ENCODE results near the gene TMEM232.

Gene TMEM232

DNA sequence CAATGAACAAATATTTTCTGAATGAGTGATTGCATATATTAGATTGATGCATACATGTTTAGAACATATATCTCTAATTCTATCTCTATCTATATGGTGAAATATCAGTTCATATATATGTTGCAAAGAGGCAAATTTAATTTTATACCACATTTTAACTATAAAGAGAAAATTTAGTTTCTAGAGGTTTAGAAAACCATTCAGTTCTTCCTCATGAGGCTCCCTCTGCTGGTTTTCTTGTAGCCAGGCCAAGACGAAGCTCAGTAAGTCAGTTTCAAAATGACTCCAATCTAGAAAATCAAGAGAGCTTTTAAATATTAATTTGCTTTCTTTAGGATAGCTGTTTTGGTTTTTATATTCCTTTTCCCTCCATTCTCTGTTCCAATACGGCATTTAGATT is 312.1 kb downstream of the TMEM232 start:
- no peaks in the 10 kb centered on the region for H3K27me3 ChIP-seq (ENCODE audit: control insufficient read depth, low read length)
- H3K4me3 ChIP-seq (ENCODE audit: low read length) = no peak overlapping the region
- no peaks in the 10 kb centered on the region for H3K36me3 ChIP-seq (ENCODE audit: control insufficient read depth, low read length)
- no peak overlapping the region for H3K27ac ChIP-seq (ENCODE audit: low read depth, low read length)
- no peaks in the 10 kb centered on the region for H3K9me2 ChIP-seq (replicated peaks; ENCODE audit: control insufficient read depth, low read length)
- H3K79me2 ChIP-seq (ENCODE audit: control insufficient read depth, low read length) = no peaks in the 10 kb centered on the region
- no peak for TF ChIP-seq EZH2phosphoT487 (IDR thresholded peaks at IDR 0.05; ENCODE audit: borderline replicate concordance, low read length)
- TF ChIP-seq, protein P1, sequence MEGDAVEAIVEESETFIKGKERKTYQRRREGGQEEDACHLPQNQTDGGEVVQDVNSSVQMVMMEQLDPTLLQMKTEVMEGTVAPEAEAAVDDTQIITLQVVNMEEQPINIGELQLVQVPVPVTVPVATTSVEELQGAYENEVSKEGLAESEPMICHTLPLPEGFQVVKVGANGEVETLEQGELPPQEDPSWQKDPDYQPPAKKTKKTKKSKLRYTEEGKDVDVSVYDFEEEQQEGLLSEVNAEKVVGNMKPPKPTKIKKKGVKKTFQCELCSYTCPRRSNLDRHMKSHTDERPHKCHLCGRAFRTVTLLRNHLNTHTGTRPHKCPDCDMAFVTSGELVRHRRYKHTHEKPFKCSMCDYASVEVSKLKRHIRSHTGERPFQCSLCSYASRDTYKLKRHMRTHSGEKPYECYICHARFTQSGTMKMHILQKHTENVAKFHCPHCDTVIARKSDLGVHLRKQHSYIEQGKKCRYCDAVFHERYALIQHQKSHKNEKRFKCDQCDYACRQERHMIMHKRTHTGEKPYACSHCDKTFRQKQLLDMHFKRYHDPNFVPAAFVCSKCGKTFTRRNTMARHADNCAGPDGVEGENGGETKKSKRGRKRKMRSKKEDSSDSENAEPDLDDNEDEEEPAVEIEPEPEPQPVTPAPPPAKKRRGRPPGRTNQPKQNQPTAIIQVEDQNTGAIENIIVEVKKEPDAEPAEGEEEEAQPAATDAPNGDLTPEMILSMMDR (IDR thresholded peaks at IDR 0.05; ENCODE audit: low read depth, low read length, poor library complexity, severe bottlenecking) = peak; percentile 23
- no peaks in the 10 kb centered on the region for H3F3A ChIP-seq (ENCODE audit: control insufficient read depth, insufficient read depth)
- H3K4me1 ChIP-seq (ENCODE audit: control insufficient read depth, low read length) = no peaks in the 10 kb centered on the region
- no peaks in the 10 kb centered on the region for H3K9me3 ChIP-seq (ENCODE audit: control insufficient read depth, insufficient read depth, low read length)
- no peak overlapping the region for H3K4me2 ChIP-seq (ENCODE audit: low read length)
- H4K20me1 ChIP-seq (ENCODE audit: control insufficient read depth, insufficient read depth, low read depth, low read length) = no peaks in the 10 kb centered on the region

DNA sequence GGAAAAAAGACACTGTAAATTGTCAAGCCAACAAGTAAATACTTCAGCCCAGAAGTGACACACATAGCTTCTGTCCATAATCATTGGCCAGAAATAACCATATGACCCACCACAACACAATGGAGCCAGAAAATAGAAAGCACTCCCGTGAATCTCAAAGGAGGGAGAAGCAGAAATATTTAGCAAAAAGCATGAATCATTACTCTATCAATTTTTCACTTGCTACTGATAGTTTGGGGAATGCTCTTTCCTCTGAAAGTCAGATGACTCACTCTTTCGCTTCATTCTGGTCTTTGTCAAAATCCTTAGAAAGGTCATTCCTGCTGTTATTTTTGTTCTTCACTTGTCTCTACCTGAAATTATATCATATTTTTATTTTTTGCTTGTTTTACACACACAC is 312.6 kb downstream of the TMEM232 start:
- Histone ChIP-seq H3K36me3 (ENCODE audit: control insufficient read depth, low read length) (no peaks in the 10 kb centered on the region), H3F3A (ENCODE audit: control insufficient read depth, insufficient read depth) (no peaks in the 10 kb centered on the region), H3K9me3 (ENCODE audit: control insufficient read depth, insufficient read depth, low read length) (no peaks in the 10 kb centered on the region), H3K4me1 (ENCODE audit: control insufficient read depth, low read length) (no peaks in the 10 kb centered on the region), H3K79me2 (ENCODE audit: control insufficient read depth, low read length) (no peaks in the 10 kb centered on the region), H3K9me2 (replicated peaks; ENCODE audit: control insufficient read depth, low read length) (no peaks in the 10 kb centered on the region), H4K20me1 (ENCODE audit: control insufficient read depth, insufficient read depth, low read depth, low read length) (no peaks in the 10 kb centered on the region), H3K4me2 (ENCODE audit: low read length) (no peak overlapping the region), H3K27ac (ENCODE audit: low read depth, low read length) (no peak overlapping the region), H3K4me3 (ENCODE audit: low read length) (no peak overlapping the region), H3K27me3 (ENCODE audit: control insufficient read depth, low read length) (no peaks in the 10 kb centered on the region)
- TF ChIP-seq, protein P1 (IDR thresholded peaks at IDR 0.05; ENCODE audit: low read depth, low read length, poor library complexity, severe bottlenecking) = no peak

DNA sequence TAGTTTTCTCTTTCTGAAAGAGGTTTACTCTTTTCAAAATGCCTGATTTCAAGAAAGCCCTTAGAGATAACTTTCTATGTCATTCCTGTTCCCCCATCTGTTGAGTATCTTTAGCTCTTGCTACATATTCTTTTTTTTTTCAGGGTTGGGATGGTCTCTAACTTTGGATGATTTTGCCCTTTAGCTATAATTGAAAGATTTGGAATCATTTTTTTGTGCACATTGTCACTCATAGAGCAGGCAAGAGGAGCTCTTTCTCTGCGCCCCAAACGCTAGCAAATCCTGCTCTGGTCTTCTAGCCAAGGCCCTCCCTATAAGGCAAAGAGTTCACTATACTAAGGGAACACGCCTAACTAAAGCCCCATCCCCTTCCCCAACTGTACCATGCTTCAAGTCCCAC is 316.9 kb downstream of the TMEM232 start:
- Histone ChIP-seq H3K27ac (ENCODE audit: low read depth, low read length) (no peak overlapping the region), H3K4me1 (ENCODE audit: control insufficient read depth, low read length) (no peaks in the 10 kb centered on the region), H4K20me1 (ENCODE audit: control insufficient read depth, insufficient read depth, low read depth, low read length) (no peaks in the 10 kb centered on the region), H3K4me2 (ENCODE audit: low read length) (no peak overlapping the region), H3K36me3 (ENCODE audit: control insufficient read depth, low read length) (no peaks in the 10 kb centered on the region), H3K27me3 (ENCODE audit: control insufficient read depth, low read length) (no peaks in the 10 kb centered on the region), H3F3A (ENCODE audit: control insufficient read depth, insufficient read depth) (no peaks in the 10 kb centered on the region), H3K9me3 (ENCODE audit: control insufficient read depth, insufficient read depth, low read length) (no peaks in the 10 kb centered on the region), H3K9me2 (replicated peaks; ENCODE audit: control insufficient read depth, low read length) (no peaks in the 10 kb centered on the region), H3K79me2 (ENCODE audit: control insufficient read depth, low read length) (no peaks in the 10 kb centered on the region), H3K4me3 (ENCODE audit: low read length) (no peak overlapping the region)
- TF ChIP-seq, protein P1 (IDR thresholded peaks at IDR 0.05; ENCODE audit: low read depth, low read length, poor library complexity, severe bottlenecking) = no peak
- no peak for TF ChIP-seq EZH2phosphoT487 (IDR thresholded peaks at IDR 0.05; ENCODE audit: borderline replicate concordance, low read length)

DNA sequence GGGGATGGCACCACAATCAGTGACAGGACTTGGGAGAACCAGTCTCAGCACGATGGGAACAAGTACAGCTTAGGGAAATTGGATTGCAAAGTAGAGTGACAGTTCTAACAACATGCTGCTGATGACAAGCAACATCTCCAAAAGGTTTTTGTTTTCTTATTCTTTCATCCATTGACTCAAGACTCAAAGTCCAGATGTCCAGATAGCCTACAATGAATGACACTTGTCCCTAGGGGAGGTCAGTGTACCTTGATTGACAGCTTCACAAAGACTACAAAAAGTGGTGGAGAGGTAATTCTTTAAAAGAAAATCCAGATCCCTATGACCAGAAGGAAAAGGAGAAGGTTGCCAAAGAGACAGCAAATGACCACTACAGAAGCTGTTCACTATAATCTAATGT is 323.9 kb downstream of the TMEM232 start:
- H3K4me2 ChIP-seq (ENCODE audit: low read length) = no peak overlapping the region
- H3K27ac ChIP-seq (ENCODE audit: low read depth, low read length) = no peak overlapping the region

More for the DNA sequence above, 323.9 kb downstream of the TMEM232 start:
- H3K36me3 ChIP-seq (ENCODE audit: control insufficient read depth, low read length) = no peaks in the 10 kb centered on the region
- no peak overlapping the region for H3K4me3 ChIP-seq (ENCODE audit: low read length)
- H3K9me3 ChIP-seq (ENCODE audit: control insufficient read depth, insufficient read depth, low read length) = no peaks in the 10 kb centered on the region
- H3K27me3 ChIP-seq (ENCODE audit: control insufficient read depth, low read length) = no peaks in the 10 kb centered on the region
- H4K20me1 ChIP-seq (ENCODE audit: control insufficient read depth, insufficient read depth, low read depth, low read length) = no peaks in the 10 kb centered on the region
- no peaks in the 10 kb centered on the region for H3K79me2 ChIP-seq (ENCODE audit: control insufficient read depth, low read length)
- TF ChIP-seq, protein P1 (IDR thresholded peaks at IDR 0.05; ENCODE audit: low read depth, low read length, poor library complexity, severe bottlenecking) = no peak
- TF ChIP-seq EZH2phosphoT487 (IDR thresholded peaks at IDR 0.05; ENCODE audit: borderline replicate concordance, low read length) = no peak
- no peaks in the 10 kb centered on the region; the same call in 1 of the 2 replicates for H3K9me2 ChIP-seq (replicated peaks; ENCODE audit: control insufficient read depth, low read length)
- no peaks in the 10 kb centered on the region for H3K4me1 ChIP-seq (ENCODE audit: control insufficient read depth, low read length)
- no peaks in the 10 kb centered on the region for H3F3A ChIP-seq (ENCODE audit: control insufficient read depth, insufficient read depth)
